K562 (cell line): ENCODE results near the gene SARS2. TPM values are rescaled to one million over a fixed set of nuclear protein-coding genes. Genes with fewer than 3 reads are reported as not detected.
"Not testable (repeated sequence)": the region's sequence is repeated elsewhere in the genome, so short reads cannot be mapped to it uniquely, and the experiment has no call there.

Experiments used
- ATAC-seq: fragments of 200-7000 bp; cut with Tn5 transposase; 3 replicates; pipeline ENCODE4 v1.9.1; 2020; ENCODE audit warnings: moderate library complexity
- BruUV-seq: library from RNA; stranded (reverse); fragments of 400-500 nt; replicated peaks from 2 replicates; lab custom pipeline; 2021; lab: Mats Ljungman, UMichigan
- CTCF ChIA-PET: fragments of 300-600 bp; formaldehyde crosslinking; extraction: SDS; loops from one replicate; lab custom pipeline; 2021; ENCODE audit warnings: low intra/inter-chr PET ratio; lab: Yijun Ruan, JAX
- POLR2A ChIA-PET: fragments of 300-600, 350-650 bp; sonication (Branson Sonifier 250); formaldehyde crosslinking; extraction: SDS; loops from one replicate; lab custom pipeline; 2021; ENCODE audit warnings: antibody characterized with exemption, inconsistent platforms; lab: Yijun Ruan, JAX
- DNase-seq, 4 experiments: peaks; one replicate each; pipeline versions ENCODE4 v3.0.0 to v3.0.0-alpha.2; 2011 to 2018; ENCODE audit warnings: low spot score in 3 of 4, mixed read lengths in 3 of 4; ENCODE audit errors: extremely low read depth in 1 of 4
- FAIRE-seq: peaks from 2 replicates; lab custom pipeline; 2011; peaks lifted over from hg19 to GRCh38; lab: Jason Lieb, UNC
- H2AFZ ChIP-seq: 2 replicates; pipeline ENCODE4 v1.6.0; 2011; ENCODE audit warnings: low read depth, low read length, control low read depth, inconsistent platforms
- H3K27ac ChIP-seq: fragments of 200-600 bp; 3 replicates; pipeline ENCODE4 v1.8.0; 2011; ENCODE audit warnings: low read depth, mild to moderate bottlenecking, control low read depth, inconsistent platforms, low read length, moderate library complexity, mixed read lengths; ENCODE audit errors: extremely low read depth
- H3K27me3 ChIP-seq, 2 experiments: fragments of 300-600 bp in 1 of 2; 2 replicates in 1 of 2; 3 replicates in 1 of 2; pipeline versions ENCODE4 v1.6.0 to v1.8.0; 2011; ENCODE audit warnings: inconsistent platforms in 2 of 2, low read length in 2 of 2, mild to moderate bottlenecking in 1 of 2, mixed read lengths in 1 of 2, moderate library complexity in 1 of 2; ENCODE audit not compliant: control insufficient read depth in 2 of 2, insufficient read depth in 2 of 2
- H3K36me3 ChIP-seq: fragments of 300-600 bp; 3 replicates; pipeline ENCODE4 v1.8.0; 2011; ENCODE audit warnings: mild to moderate bottlenecking, low read length, inconsistent platforms; ENCODE audit not compliant: control insufficient read depth, insufficient read depth
- H3K4me1 ChIP-seq, 2 experiments: fragments of 200-600 bp in 1 of 2; replicated peaks in 1 of 2; 2 replicates in 1 of 2; 3 replicates in 1 of 2; pipeline versions ENCODE4 v1.5.1 to v1.8.0; 2011; ENCODE audit warnings: inconsistent platforms in 2 of 2, low read length in 2 of 2, mild to moderate bottlenecking in 1 of 2, mixed read lengths in 1 of 2, moderate library complexity in 1 of 2; ENCODE audit not compliant: control insufficient read depth in 2 of 2, insufficient read depth in 2 of 2
- H3K4me2 ChIP-seq: 2 replicates; pipeline ENCODE4 v1.6.1; 2011; ENCODE audit warnings: low read length, control low read depth, inconsistent platforms, mixed read lengths; ENCODE audit not compliant: insufficient read depth
- H3K4me3 ChIP-seq: fragments of 200-600 bp; sonication (generic), shearing (Covaris generic); 2 replicates; pipeline ENCODE4 v1.5.1; 2016; ENCODE audit warnings: control low read depth, inconsistent platforms
- H3K79me2 ChIP-seq: fragments of 200-600 bp; 3 replicates; pipeline ENCODE4 v1.8.0; 2011; ENCODE audit warnings: low read length, inconsistent platforms; ENCODE audit not compliant: control insufficient read depth, insufficient read depth
- H3K9ac ChIP-seq, 2 experiments: 2 replicates each; pipeline versions ENCODE4 v1.6.0 to v1.6.1; 2011; ENCODE audit warnings: low read depth in 2 of 2, low read length in 2 of 2, control low read depth in 1 of 2, inconsistent platforms in 1 of 2, mild to moderate bottlenecking in 1 of 2, mixed read lengths in 1 of 2; ENCODE audit not compliant: insufficient read depth in 1 of 2
- H3K9me1 ChIP-seq: one replicate; pipeline ENCODE4 v1.6.0; 2011; ENCODE audit warnings: inconsistent platforms, mild to moderate bottlenecking, low read length, moderate library complexity; ENCODE audit not compliant: control insufficient read depth, insufficient read depth
- H3K9me3 ChIP-seq: replicated peaks from 2 replicates; pipeline ENCODE4 v1.5.1; 2011; ENCODE audit warnings: low read depth, low read length, inconsistent platforms; ENCODE audit not compliant: control insufficient read depth, insufficient read depth
- H4K20me1 ChIP-seq: replicated peaks from 2 replicates; pipeline ENCODE4 v1.6.1; 2011; ENCODE audit warnings: low read length, inconsistent platforms, mixed read lengths; ENCODE audit not compliant: control insufficient read depth, insufficient read depth
- CGGBP1 ChIP-seq: fragments of 250-450 bp; sonication (Bioruptor Pico); IDR thresholded peaks from 2 replicates; pipeline ENCODE4 v1.9.0; 2021; ENCODE audit warnings: mild to moderate bottlenecking
- DPF2 ChIP-seq: fragments of 450-650 bp; IDR thresholded peaks from 2 replicates; pipeline ENCODE4 v1.6.1; 2016
- FOS ChIP-seq: IDR thresholded peaks from 3 replicates; pipeline ENCODE4 v1.6.1; 2011; ENCODE audit not compliant: insufficient read length; ENCODE audit errors: extremely low read depth
- ID3 ChIP-seq, 2 experiments: fragments of 250-450 bp in 1 of 2; fragments of 450-650 bp in 1 of 2; sonication (Bioruptor Pico) in 1 of 2; IDR thresholded peaks; 2 replicates each; pipeline versions ENCODE4 v1.6.1 to v1.8.0; 2016 to 2021; ENCODE audit warnings: mild to moderate bottlenecking in 2 of 2, moderate library complexity in 2 of 2, missing compliant biosample characterization in 1 of 2, missing genetic modification characterization in 1 of 2
- KDM1A ChIP-seq, 2 experiments: fragments of 450-650 bp; IDR thresholded peaks; 2 replicates each; pipeline ENCODE4 v1.6.1; 2016; ENCODE audit warnings: mild to moderate bottlenecking in 2 of 2
- MEIS2 ChIP-seq: fragments of 450-650 bp; IDR thresholded peaks from 2 replicates; pipeline ENCODE4 v1.6.1; 2014; ENCODE audit warnings: mild to moderate bottlenecking; ENCODE audit not compliant: partially characterized antibody
- MTA2 ChIP-seq: fragments of 450-650 bp; IDR thresholded peaks from 2 replicates; pipeline ENCODE4 v1.6.1; 2016; ENCODE audit warnings: low read depth
- NFRKB ChIP-seq: fragments of 450-650 bp; IDR thresholded peaks from 2 replicates; pipeline ENCODE4 v1.6.1; 2016; ENCODE audit warnings: low read depth
- PTTG1 ChIP-seq: fragments of 450-650 bp; IDR thresholded peaks from 2 replicates; pipeline ENCODE4 v1.6.1; 2016; ENCODE audit warnings: low read depth, mild to moderate bottlenecking, missing genetic modification characterization, missing compliant biosample characterization
- RBM14 ChIP-seq: fragments of 200-400 bp; formaldehyde crosslinking; IDR thresholded peaks from 2 replicates; pipeline ENCODE4 v1.6.1; 2018; ENCODE audit warnings: low read depth, mild to moderate bottlenecking, low read length, moderate library complexity, borderline replicate concordance; ENCODE audit not compliant: insufficient read depth
- SAFB ChIP-seq: fragments of 200-400 bp; formaldehyde crosslinking; IDR thresholded peaks from 2 replicates; pipeline ENCODE4 v1.6.1; 2017; ENCODE audit warnings: low read depth, low read length, borderline replicate concordance
- TEAD2 ChIP-seq: fragments of 450-650 bp; IDR thresholded peaks from 2 replicates; pipeline ENCODE4 v1.6.1; 2016; ENCODE audit warnings: missing genetic modification characterization, control low read depth, missing compliant biosample characterization
- XRCC5 ChIP-seq: fragments of 200-400 bp; formaldehyde crosslinking; IDR thresholded peaks from 2 replicates; pipeline ENCODE4 v1.6.1; 2017; ENCODE audit warnings: low read depth, mild to moderate bottlenecking, low read length
- WGBS: fragments of 100-300 bp; shearing (Covaris generic); methylation state at CpG from one replicate; pipeline ENCODE4 v1.1.6; 2016; ENCODE audit warnings: low coverage, mixed read lengths; ENCODE audit not compliant: insufficient coverage; ENCODE audit errors: missing lambda C conversion rate; 5-methylcytosine and 5-hydroxymethylcytosine counted together
- in situ Hi-C: fragments of 300-500 bp; cut with MboI; formaldehyde crosslinking; loops from 4 replicates; pipeline ENCODE4 v1.15.0; 2018; ENCODE audit warnings: inconsistent platforms, mixed read lengths
- intact Hi-C: fragments of 100-400 bp; cut with micrococcal nuclease; formaldehyde crosslinking; loops from 2 replicates; pipeline ENCODE4 v1.14.2; 2022
- polyA plus RNA-seq, 8 experiments: library from polyadenylated mRNA; depleted of rRNA in 4 of 8; stranded (reverse) in 5 of 8; unstranded in 3 of 8; fragments of >200 nt; fragmentation: Nextera tagmentation in 2 of 8; fragmentation: Illumina TruSeq in 1 of 8; extraction: Ambion mirVana in 2 of 8; extraction: Trizol in 1 of 8; gene quantifications; 2 replicates each; pipeline versions ENCODE4 v1.2.1 to v1.2.3, GENCODE V29; 2011 to 2014; ENCODE audit warnings: inconsistent platforms in 1 of 8, missing spikeins in 1 of 8
- total RNA-seq, 7 experiments: library from RNA; depleted of rRNA in 6 of 7; stranded (reverse); fragments of >200 nt in 6 of 7; fragmentation: Illumina TruSeq in 2 of 7; extraction: Trizol in 2 of 7; gene quantifications; 2 replicates each; pipeline versions ENCODE4 v1.2.1 to v1.2.3, GENCODE V29; 2011 to 2021; ENCODE audit warnings: low replicate concordance in 1 of 7
- TF ChIP-seq, protein P1 (sequence below): sonication (generic); formaldehyde crosslinking; IDR thresholded peaks from 2 replicates; pipeline ENCODE4 v1.8.0; 2022; ENCODE audit warnings: missing genetic modification reagents, mild to moderate bottlenecking, borderline replicate concordance

Gene SARS2
- total and polyA plus RNA-seq, 9 of the 15 experiments (the other 6 are each of a cell fraction or from before 2014, with no cell fraction given), result 3.1 to 59.1 (median 31.7) TPM

GRCh38 chr19:38941466-38941865 is 10.9 kb upstream of the SARS2 start:
- in situ Hi-C loops, intact Hi-C loops, FAIRE-seq, H3K27me3 ChIP-seq, H3K9me1 ChIP-seq, H3K9ac ChIP-seq, ATAC-seq, H3K4me2 ChIP-seq, CTCF ChIA-PET, H3K9me3 ChIP-seq, H3K27ac ChIP-seq, H2AFZ ChIP-seq, H4K20me1 ChIP-seq, H3K79me2 ChIP-seq, H3K4me3 ChIP-seq, DNase-seq: not testable (repeated sequence)
- peaks cover 16% of the 10 kb centered on the region; the same call in 2 of the 3 replicates for H3K36me3 ChIP-seq
- BruUV-seq, result TSS peak; percentile 41
- POLR2A ChIA-PET, result interaction anchor here (0.9 kb wide), 1 partner anchor 9 kb away, joined by 7 read pairs; no protein-coding TSS in a partner anchor
- peaks cover 0 to 11% of the 10 kb centered on the region in 2 experiments; a peak in 2 of 5 replicates for H3K4me1 ChIP-seq
- 35% methylated on average over 5 of the region's 5 CpGs for WGBS

GRCh38 chr19:38939957-38940356 is 9.4 kb upstream of the SARS2 start:
- 21% methylated on average over 5 of the region's 5 CpGs for WGBS
- H4K20me1 ChIP-seq, result no peaks in the 10 kb centered on the region
- no peak for TF ChIP-seq ID3 (CRISPR knock-in tag; IDR thresholded peaks at IDR 0.05)
- TF ChIP-seq ID3 (tag; IDR thresholded peaks at IDR 0.05), result no peak
- no peak for TF ChIP-seq CGGBP1 (CRISPR knock-in tag)
- TF ChIP-seq MTA2, result no peak
- no peak for TF ChIP-seq RBM14
- no peak for TF ChIP-seq TEAD2
- no peak for TF ChIP-seq MEIS2
- no peak for TF ChIP-seq NFRKB
- TF ChIP-seq PTTG1 (tag), result no peak
- no peak for TF ChIP-seq SAFB
- no peak for TF ChIP-seq FOS
- TF ChIP-seq XRCC5, result no peak
- TF ChIP-seq, protein P1, sequence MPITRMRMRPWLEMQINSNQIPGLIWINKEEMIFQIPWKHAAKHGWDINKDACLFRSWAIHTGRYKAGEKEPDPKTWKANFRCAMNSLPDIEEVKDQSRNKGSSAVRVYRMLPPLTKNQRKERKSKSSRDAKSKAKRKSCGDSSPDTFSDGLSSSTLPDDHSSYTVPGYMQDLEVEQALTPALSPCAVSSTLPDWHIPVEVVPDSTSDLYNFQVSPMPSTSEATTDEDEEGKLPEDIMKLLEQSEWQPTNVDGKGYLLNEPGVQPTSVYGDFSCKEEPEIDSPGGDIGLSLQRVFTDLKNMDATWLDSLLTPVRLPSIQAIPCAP (CRISPR knock-in tag), result no peak
- no peak for TF ChIP-seq KDM1A (IDR thresholded peaks at IDR 0.05)
- no peak for TF ChIP-seq DPF2

More at GRCh38 chr19:38939957-38940356, 9.4 kb upstream of the SARS2 start:
- CTCF ChIA-PET, result no interaction called here
- Histone ChIP-seq H3K4me1 (peaks cover 0 to 1% of the 10 kb centered on the region in 2 experiments; a peak in 2 of 5 replicates), H3K36me3 (peaks cover 7% of the 10 kb centered on the region; the same call in 2 of the 3 replicates), H3K27ac (no peak overlapping the region), H3K27me3 (no peaks in the 10 kb centered on the region), H3K79me2 (no peaks in the 10 kb centered on the region), H3K4me3 (no peak overlapping the region), H3K4me2 (no peak overlapping the region), H3K9me1 (no peaks in the 10 kb centered on the region), H3K9ac (no peak overlapping the region), H3K9me3 (0 out of 2 replicates have a peak, but pooled peaks cover under 1% of the 10 kb centered on the region), H2AFZ (no peak overlapping the region)
- FAIRE-seq, result no peak
- ATAC-seq, result no peak
- no peak for DNase-seq
- in situ Hi-C loops (no loop called here), intact Hi-C loops (loop anchor here (10.0 kb wide), 2 partner anchors 205 to 425 kb away; no protein-coding TSS in a partner anchor)
- BruUV-seq, result no TSS peak
- POLR2A ChIA-PET, result no interaction called here
